Right cardiac atrium (tissue), 5 donors: ENCODE results near the gene MAP7D1. TPM values are rescaled to one million over a fixed set of nuclear protein-coding genes. Genes with fewer than 3 reads are reported as not detected.

Experiments
- ATAC-seq, 2 donors: fragments of 200-7000 bp; cut with Tn5 transposase; one replicate each; pipeline versions ENCODE4 v1.8.0 to v1.9.1; 2020; ENCODE audit warnings: moderate library complexity in 2 of 2, mild to moderate bottlenecking in 1 of 2
- DNase-seq, 3 donors: peaks; one replicate each; pipeline ENCODE4 v3.0.0-alpha.2; 2020
- H3K27ac ChIP-seq: one replicate; pipeline ENCODE4 v1.5.1; 2013; ENCODE audit warnings: mild to moderate bottlenecking, low read length, control low read depth, moderate library complexity
- H3K27me3 ChIP-seq: one replicate; pipeline ENCODE4 v1.6.1; 2013; ENCODE audit not compliant: control insufficient read depth, insufficient read depth
- H3K4me1 ChIP-seq: one replicate; pipeline ENCODE4 v1.6.1; 2013; ENCODE audit warnings: low read length; ENCODE audit not compliant: control insufficient read depth, insufficient read depth
- H3K4me3 ChIP-seq: one replicate; pipeline ENCODE4 v1.5.1; 2013; ENCODE audit warnings: low read length, control low read depth
- H3K9me3 ChIP-seq: one replicate; pipeline ENCODE4 v1.6.1; 2013; ENCODE audit warnings: low read length; ENCODE audit not compliant: control insufficient read depth
- WGBS: extraction: QIAGEN DNeasy Blood & Tissue Kit; methylation state at CpG from one replicate; pipeline ENCODE4 v1.1.7; 2013; 5-methylcytosine and 5-hydroxymethylcytosine counted together
- intact Hi-C, 4 donors: fragments of 100-400 bp; cut with DNase I; formaldehyde crosslinking; loops; one replicate each; pipeline versions ENCODE4 v1.11.0 to v1.14.0; 2022 to 2023
- polyA plus RNA-seq: library from polyadenylated mRNA; stranded (reverse); fragments of 200-250 nt; gene quantifications from one replicate; pipeline ENCODE4 v1.2.3, GENCODE V29; 2013
- total RNA-seq, 4 donors: library from RNA; stranded (reverse); fragmentation: NEBNext Ultra II Directional; extraction: Animal tissue kit (Norgen Biotek cat#: 25700); gene quantifications; one replicate each; pipeline ENCODE4 v1.2.1, GENCODE V29; 2021
- donor health status: healthy with polysubstance abuse.
- donor health status: DM: no; HTN: yes; CAD: no.
- donor health status: DM: no; HTN: no; CAD: no.
- donor health status: DM: no; HTN: yes; CAD: no; lungs with severe emphysema.
- donor health status: DM: yes; HTN: yes; CAD: no.

The MAP7D1 gene
- total and polyA plus RNA-seq, 5 donors: 285 to 403 (median 358) TPM

GRCh38 chr1:36160949-36161485 is 5.1 kb downstream of the MAP7D1 start:
- H3K27me3 ChIP-seq: no peaks in the 10 kb centered on the region
- peak; percentile 54 to 75 for ATAC-seq
- no peaks in the 10 kb centered on the region for H3K9me3 ChIP-seq
- peak overlapping the region; percentile 55 for H3K4me3 ChIP-seq
- intact Hi-C loops: loop anchor here in 1 of 4 donors (2.0 kb wide), 1 partner anchor 62 kb away; no protein-coding TSS in a partner anchor
- WGBS: under 1% methylated on average over 12 of the region's 12 CpGs
- H3K4me1 ChIP-seq: peaks cover 29% of the 10 kb centered on the region
- H3K27ac ChIP-seq: peak overlapping the region; percentile 94
- peak; percentile 77 to 90 (median 86) for DNase-seq

DNA sequence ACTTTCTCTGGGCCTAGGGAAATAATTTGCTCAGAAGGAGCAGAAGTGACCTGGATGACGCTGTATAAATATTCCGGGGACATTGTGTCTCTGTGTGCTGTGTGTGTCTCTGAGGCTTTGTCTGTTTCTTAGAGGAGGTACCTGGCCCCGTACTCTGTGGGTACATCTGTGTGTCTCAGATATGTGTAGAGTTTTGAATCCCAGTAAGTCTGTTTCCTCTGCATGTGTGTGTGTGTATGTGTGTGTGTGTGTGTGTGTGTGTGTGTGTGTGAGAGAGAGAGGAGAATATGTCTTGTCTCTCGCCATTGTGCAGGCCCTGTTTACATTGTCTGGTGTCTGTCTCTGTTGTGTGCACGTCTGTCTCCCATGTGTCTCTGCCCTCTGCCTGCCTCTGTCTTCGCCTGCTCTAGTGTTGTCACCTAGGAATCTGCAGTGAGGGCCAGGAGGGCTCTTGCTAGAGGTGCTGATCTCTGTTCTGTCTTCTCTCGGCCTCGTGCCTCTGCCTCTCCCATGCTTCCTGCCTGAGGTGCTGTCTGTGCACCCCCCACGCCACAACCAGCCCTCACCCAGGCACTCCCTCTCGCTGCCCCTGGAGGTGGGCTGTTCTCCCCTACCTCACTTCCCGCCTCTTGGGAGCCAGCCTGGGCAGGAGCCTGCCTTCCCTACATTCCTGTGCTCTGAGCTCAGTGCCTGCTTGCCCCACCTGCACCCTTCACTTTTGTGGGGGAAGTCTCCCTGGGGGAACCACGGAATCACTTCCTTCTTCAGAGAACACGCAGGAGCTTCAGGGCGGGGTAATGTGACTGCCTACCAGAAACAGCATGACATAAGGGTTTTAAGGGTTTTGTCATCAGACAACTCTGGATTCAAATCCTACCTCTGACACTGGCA is 5.9 kb downstream of the MAP7D1 start:
- peak overlapping the region; percentile 94 for H3K27ac ChIP-seq
- peak overlapping the region; percentile 55 for H3K4me3 ChIP-seq
- no peaks in the 10 kb centered on the region for H3K9me3 ChIP-seq
- peak; percentile 7 to 13 for ATAC-seq
- no peaks in the 10 kb centered on the region for H3K27me3 ChIP-seq
- DNase-seq: peak in 2 of 3 donors; percentile 56 to 65
- intact Hi-C loops: loop anchor here in 1 of 4 donors (2.0 kb wide), 1 partner anchor 61 kb away; no protein-coding TSS in a partner anchor
- 17% methylated on average over 14 of the region's 14 CpGs for WGBS
- peaks cover 32% of the 10 kb centered on the region for H3K4me1 ChIP-seq

DNA sequence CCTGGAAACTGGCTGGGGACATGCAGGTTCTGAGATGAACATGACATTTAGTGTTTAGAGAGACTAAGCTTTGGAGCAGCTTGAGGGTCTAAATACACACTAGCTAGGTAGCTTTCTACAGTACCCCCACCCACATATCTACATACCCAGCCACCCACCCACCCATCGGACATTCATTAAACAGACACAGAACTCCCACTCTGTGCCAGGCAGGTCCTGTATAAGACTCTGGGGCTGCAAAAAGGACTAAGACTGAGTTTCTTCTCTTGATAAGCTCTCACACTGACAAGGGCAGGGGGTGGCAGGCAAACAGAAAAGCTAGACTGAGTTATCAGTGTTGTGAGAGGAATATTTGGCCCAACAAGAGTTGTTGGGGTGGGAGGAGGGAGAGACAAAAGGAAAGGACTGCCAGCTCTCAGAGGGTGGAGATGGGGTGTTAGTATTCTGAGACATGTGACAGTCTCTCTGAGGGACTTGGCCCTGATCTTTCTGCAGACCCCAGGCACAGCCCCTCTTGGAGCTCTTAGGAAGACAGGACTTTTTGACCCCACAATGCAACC is 6.8 kb downstream of the MAP7D1 start:
- ATAC-seq: peak in 1 of 2 donors; percentile 15
- intact Hi-C loops: no loop called here
- DNase-seq: peak in 2 of 3 donors; percentile 41 to 43

GRCh38 chr1:36163426-36163825 is 7.5 kb downstream of the MAP7D1 start:
- no peaks in the 10 kb centered on the region for H3K9me3 ChIP-seq
- ATAC-seq (no peak), DNase-seq (no peak)
- H3K27me3 ChIP-seq: no peaks in the 10 kb centered on the region
- peaks cover 38% of the 10 kb centered on the region for H3K4me1 ChIP-seq
- intact Hi-C loops: no loop called here
- no peak overlapping the region for H3K4me3 ChIP-seq
- H3K27ac ChIP-seq: no peak overlapping the region

More for the DNA sequence above, 6.8 kb downstream of the MAP7D1 start:
- Histone ChIP-seq H3K4me1 (peaks cover 40% of the 10 kb centered on the region), H3K9me3 (no peaks in the 10 kb centered on the region), H3K27ac (peak overlapping the region; percentile 94), H3K27me3 (no peaks in the 10 kb centered on the region), H3K4me3 (no peak overlapping the region)
- 48% methylated on average over 1 of the region's 1 CpG for WGBS

- WGBS: 84% methylated on average over 2 of the region's 2 CpGs
- ATAC-seq (no peak), DNase-seq (peak in 1 of 3 donors; percentile 3)
- Histone ChIP-seq H3K27ac (peak overlapping the region; percentile 72), H3K9me3 (no peaks in the 10 kb centered on the region), H3K27me3 (no peaks in the 10 kb centered on the region), H3K4me1 (peaks cover 39% of the 10 kb centered on the region), H3K4me3 (no peak overlapping the region)
- intact Hi-C loops: no loop called here
Measured at GRCh38 chr1:36164361-36164760, 8.4 kb downstream of the MAP7D1 start.

DNA sequence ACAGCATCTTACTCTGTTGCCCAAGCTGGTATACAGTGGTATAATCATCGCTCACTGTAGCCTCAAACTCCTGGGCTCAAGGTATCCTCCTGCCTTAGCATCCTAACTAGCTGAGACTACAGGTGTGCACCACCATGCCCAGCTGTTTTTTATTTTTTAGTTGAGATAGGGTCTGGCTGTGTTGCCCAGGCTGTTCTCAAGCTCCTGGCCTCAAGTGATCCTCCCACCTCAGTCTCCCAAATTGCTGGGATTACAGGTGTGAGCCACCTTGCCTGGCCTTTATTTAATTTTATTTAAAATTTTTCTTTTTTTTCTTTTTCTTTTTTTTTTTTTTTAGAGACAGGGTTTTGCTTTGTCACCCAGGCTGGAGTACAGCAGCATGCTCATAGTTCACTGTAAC is 9.2 kb downstream of the MAP7D1 start:
- H3K27me3 ChIP-seq: no peaks in the 10 kb centered on the region
- H3K9me3 ChIP-seq: no peaks in the 10 kb centered on the region
- ATAC-seq (no peak), DNase-seq (no peak)
- intact Hi-C loops: no loop called here
- H3K4me3 ChIP-seq: no peak overlapping the region
- H3K27ac ChIP-seq: no peak overlapping the region
- WGBS: 100% methylated on average over 1 of the region's 1 CpG
- peaks cover 31% of the 10 kb centered on the region for H3K4me1 ChIP-seq

DNA sequence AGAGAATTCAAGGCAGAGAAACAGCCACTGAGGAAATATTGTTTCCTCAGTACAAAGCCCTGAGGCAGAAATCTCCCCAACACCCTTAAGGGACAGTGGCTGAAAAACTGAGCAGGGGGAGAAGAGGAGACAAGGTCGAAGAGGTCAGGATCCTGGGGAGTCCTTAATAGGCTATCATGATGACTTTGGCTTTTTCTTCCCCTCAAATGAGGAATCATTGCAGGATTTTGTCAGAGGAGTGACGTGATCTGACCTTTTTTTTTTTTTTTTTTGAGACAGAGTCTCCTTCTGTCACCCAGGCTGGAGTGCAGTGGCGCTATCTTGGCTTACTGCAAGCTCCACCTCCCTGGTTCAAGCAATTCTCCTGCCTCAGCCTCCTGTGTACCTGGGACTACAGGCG is 10.2 kb downstream of the MAP7D1 start:
- Histone ChIP-seq H3K4me1 (peaks cover 27% of the 10 kb centered on the region), H3K9me3 (no peaks in the 10 kb centered on the region), H3K27me3 (no peaks in the 10 kb centered on the region), H3K27ac (peak overlapping the region; percentile 86), H3K4me3 (no peak overlapping the region)
- DNase-seq: peak in 1 of 3 donors; percentile 2
- 57% methylated on average over 4 of the region's 4 CpGs for WGBS
- ATAC-seq: no peak
- intact Hi-C loops: no loop called here

DNA sequence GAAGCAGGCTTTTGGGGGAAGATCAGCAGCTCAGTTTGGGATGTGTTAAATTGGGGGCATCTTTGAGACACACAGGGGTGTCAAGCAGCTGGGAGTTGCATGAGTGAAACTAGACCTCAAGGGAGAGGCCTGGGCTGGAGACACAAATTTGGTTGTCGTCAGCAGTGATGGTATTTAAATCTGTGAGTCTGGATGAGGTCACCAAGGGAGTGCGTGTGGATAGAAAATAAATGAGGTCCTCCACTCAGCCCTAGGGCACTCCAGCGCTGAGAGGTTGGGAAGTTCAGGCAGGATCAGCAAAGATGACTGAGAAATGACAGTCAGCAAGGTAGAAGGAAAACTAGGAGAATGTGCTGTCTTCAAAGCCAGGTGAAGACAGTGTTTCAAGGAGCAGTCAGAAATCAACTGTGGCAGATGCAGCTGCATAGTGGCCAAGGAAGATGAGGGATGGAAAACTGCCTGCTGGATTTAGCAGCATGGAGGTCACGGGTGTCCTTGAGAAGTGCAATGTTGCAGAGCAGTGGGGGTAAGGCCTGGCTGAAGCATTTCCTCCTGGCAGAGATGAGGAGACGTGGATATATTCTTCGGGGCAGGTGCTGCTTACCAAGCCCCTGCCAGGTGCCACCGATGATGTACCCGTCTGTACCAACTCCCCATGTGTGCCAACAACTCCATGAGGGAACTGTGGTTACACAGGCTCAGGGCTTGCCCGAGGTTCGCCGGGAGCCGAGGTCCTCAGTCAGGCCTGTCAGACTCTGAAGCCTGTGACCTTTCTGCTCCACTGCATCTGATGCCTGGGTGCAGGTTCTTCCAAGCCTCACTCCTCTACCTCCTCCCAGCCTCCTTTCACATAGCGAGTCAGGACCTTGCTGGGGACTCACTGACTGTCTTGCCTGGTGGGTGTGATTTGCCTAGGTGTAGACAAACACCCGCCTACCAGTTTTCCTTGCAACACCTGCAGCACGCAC is 11.3 kb downstream of the MAP7D1 start:
- Histone ChIP-seq H3K4me1 (peaks cover 21% of the 10 kb centered on the region), H3K9me3 (no peaks in the 10 kb centered on the region), H3K27me3 (no peaks in the 10 kb centered on the region), H3K27ac (peak overlapping the region; percentile 75), H3K4me3 (no peak overlapping the region)
- ATAC-seq: peak in 1 of 2 donors; percentile 38
- intact Hi-C loops: no loop called here
- WGBS: 70% methylated on average over 15 of the region's 15 CpGs
- peak in 2 of 3 donors; percentile 37 to 44 for DNase-seq

GRCh38 chr1:36168514-36168913 is 12.6 kb downstream of the MAP7D1 start:
- peaks cover 18% of the 10 kb centered on the region for H3K4me1 ChIP-seq
- WGBS: 71% methylated on average over 3 of the region's 3 CpGs
- H3K27ac ChIP-seq: peak overlapping the region; percentile 69
- peak in 1 of 3 donors; percentile 28 for DNase-seq
- no peaks in the 10 kb centered on the region for H3K27me3 ChIP-seq
- no peaks in the 10 kb centered on the region for H3K9me3 ChIP-seq
- no peak for ATAC-seq
- H3K4me3 ChIP-seq: no peak overlapping the region
- intact Hi-C loops: no loop called here

DNA sequence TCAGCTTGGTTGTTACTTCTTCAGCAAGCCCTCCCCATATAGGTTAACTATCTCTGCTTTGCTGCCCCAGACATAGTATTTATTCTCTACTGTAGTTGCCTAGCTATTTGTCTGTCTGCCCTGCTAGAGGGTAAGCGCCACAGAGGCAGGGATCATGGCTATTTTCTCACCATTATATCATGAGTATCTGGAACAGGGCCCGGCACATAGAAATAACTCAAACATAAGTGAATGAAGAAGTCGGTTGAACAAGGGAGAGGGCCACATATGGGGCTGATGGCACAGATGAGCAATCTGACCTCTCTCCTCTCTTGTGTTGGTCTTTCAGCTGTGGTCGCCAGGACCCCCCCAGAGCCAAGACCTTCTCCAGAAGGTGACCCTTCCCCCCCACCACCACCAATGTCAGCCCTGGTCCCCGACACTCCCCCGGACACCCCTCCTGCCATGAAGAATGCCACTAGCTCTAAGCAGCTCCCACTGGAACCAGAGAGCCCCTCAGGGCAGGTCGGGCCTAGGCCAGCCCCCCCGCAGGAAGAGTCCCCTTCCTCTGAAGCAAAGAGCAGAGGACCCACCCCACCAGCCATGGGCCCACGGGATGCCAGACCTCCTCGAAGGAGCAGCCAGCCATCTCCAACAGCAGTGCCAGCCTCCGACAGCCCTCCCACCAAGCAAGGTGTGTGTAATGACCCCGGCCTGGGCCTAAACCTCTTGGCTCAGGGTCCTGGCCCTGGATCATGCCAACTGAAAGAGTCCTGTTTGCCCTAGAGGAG is 14.9 kb downstream of the MAP7D1 start:
- intact Hi-C loops: no loop called here

More for the DNA sequence above, 14.9 kb downstream of the MAP7D1 start:
- no peaks in the 10 kb centered on the region for H3K27me3 ChIP-seq
- peak in 1 of 3 donors; percentile 57 for DNase-seq
- peaks cover 23% of the 10 kb centered on the region for H3K4me1 ChIP-seq
- ATAC-seq: no peak
- WGBS: 70% methylated on average over 12 of the region's 12 CpGs
- H3K9me3 ChIP-seq: no peaks in the 10 kb centered on the region
- peak overlapping the region; percentile 82 for H3K27ac ChIP-seq
- no peak overlapping the region for H3K4me3 ChIP-seq
